Body of pancreas (tissue), 4 donors: Measurements from ENCODE around the gene C6orf89.

Experiments used
- CTCF ChIP-seq, 7 experiments: fragments of 450-650 bp in 4 of 7; fragments of 200-600 bp in 3 of 7; sonication (generic) in 3 of 7; IDR thresholded peaks; one replicate each; pipeline ENCODE4 v1.5.1; 2016 to 2019; ENCODE audit warnings: antibody characterized with exemption in 7 of 7
- POLR2A ChIP-seq, 3 donors: fragments of 450-650 bp; IDR thresholded peaks; one replicate each; pipeline ENCODE4 v1.6.1; 2016; ENCODE audit warnings: antibody characterized with exemption in 3 of 3, mild to moderate bottlenecking in 2 of 3

GRCh38 chr6:36885461-36886401, at the start of gene C6orf89:
- peak; percentile 84 to 99 (median 97) for TF ChIP-seq CTCF (IDR thresholded peaks at IDR 0.05)
- peak in 2 of 3 donors; percentile 80 to 82 for TF ChIP-seq POLR2A (IDR thresholded peaks at IDR 0.05)
